AG20443 (cell line): Measurements from ENCODE around the gene SLC46A1.
"Not testable (repeated sequence)": the region's sequence is repeated elsewhere in the genome, so short reads cannot be mapped to it uniquely, and the experiment has no call there.

Experiments
- DNase-seq: peaks from one replicate; pipeline ENCODE4 v3.0.0; 2012; ENCODE audit warnings: low spot score, mixed read lengths

The SLC46A1 gene

GRCh38 chr17:28405632-28406472 is at the start of gene SLC46A1:
SLC46A1 (minus strand) TSS chr17:28406212; CDS start chr17:28406114, 98 bp downstream.
- DNase-seq = peak; percentile 85

- no peak for DNase-seq
Observed at GRCh38 chr17:28449859-28450258, 43.8 kb upstream of the SLC46A1 start.

- DNase-seq = no peak
Observed at GRCh38 chr17:28447396-28447760, 41.4 kb upstream of the SLC46A1 start.

GRCh38 chr17:28446716-28447395 is 40.8 kb upstream of the SLC46A1 start:
- DNase-seq = no peak

- DNase-seq = no peak
Observed at GRCh38 chr17:28443901-28444638, 38.1 kb upstream of the SLC46A1 start.

GRCh38 chr17:28434326-28434725 is 28.3 kb upstream of the SLC46A1 start:
- not testable (repeated sequence) for DNase-seq

- DNase-seq = no peak
Observed at GRCh38 chr17:28433721-28434120, 27.7 kb upstream of the SLC46A1 start.

- DNase-seq = not testable (repeated sequence)
Observed at GRCh38 chr17:28427982-28428381, 22.0 kb upstream of the SLC46A1 start.

GRCh38 chr17:28427371-28427770 is 21.4 kb upstream of the SLC46A1 start:
- DNase-seq = no peak

GRCh38 chr17:28426081-28426519 is 20.1 kb upstream of the SLC46A1 start:
- peak; percentile 29 for DNase-seq

GRCh38 chr17:28425206-28425605 is 19.2 kb upstream of the SLC46A1 start:
- no peak for DNase-seq

GRCh38 chr17:28421787-28422305 is 15.8 kb upstream of the SLC46A1 start:
- no peak for DNase-seq

- DNase-seq = peak; percentile 76
Observed at GRCh38 chr17:28416703-28417311, 10.8 kb upstream of the SLC46A1 start.

GRCh38 chr17:28415886-28416285 is 9.9 kb upstream of the SLC46A1 start:
- DNase-seq = no peak

GRCh38 chr17:28413804-28414203 is 7.8 kb upstream of the SLC46A1 start:
- DNase-seq = no peak

GRCh38 chr17:28412099-28412498 is 6.1 kb upstream of the SLC46A1 start:
- DNase-seq = no peak

- no peak for DNase-seq
Observed at GRCh38 chr17:28407974-28408306, 1.9 kb upstream of the SLC46A1 start.

- DNase-seq = no peak
Observed at GRCh38 chr17:28407130-28407973, 1.3 kb upstream of the SLC46A1 start.

- no peak for DNase-seq
Observed at GRCh38 chr17:28406473-28406814, 432 bp upstream of the SLC46A1 start.

GRCh38 chr17:28404812-28405570 is 1.0 kb downstream of the SLC46A1 start:
- DNase-seq = peak; percentile 60

- DNase-seq = no peak
Observed at GRCh38 chr17:28404461-28404811, 1.6 kb downstream of the SLC46A1 start.
